ENCODE measurements around the gene IGF2R.
"Not testable (repeated sequence)": the region's sequence is repeated elsewhere in the genome, so short reads cannot be mapped to it uniquely, and the experiment has no call there.

GRCh38 chr6:160140493-160140892 lies 171.6 kb downstream of the IGF2R start:
- TF ChIP-seq, protein P1, sequence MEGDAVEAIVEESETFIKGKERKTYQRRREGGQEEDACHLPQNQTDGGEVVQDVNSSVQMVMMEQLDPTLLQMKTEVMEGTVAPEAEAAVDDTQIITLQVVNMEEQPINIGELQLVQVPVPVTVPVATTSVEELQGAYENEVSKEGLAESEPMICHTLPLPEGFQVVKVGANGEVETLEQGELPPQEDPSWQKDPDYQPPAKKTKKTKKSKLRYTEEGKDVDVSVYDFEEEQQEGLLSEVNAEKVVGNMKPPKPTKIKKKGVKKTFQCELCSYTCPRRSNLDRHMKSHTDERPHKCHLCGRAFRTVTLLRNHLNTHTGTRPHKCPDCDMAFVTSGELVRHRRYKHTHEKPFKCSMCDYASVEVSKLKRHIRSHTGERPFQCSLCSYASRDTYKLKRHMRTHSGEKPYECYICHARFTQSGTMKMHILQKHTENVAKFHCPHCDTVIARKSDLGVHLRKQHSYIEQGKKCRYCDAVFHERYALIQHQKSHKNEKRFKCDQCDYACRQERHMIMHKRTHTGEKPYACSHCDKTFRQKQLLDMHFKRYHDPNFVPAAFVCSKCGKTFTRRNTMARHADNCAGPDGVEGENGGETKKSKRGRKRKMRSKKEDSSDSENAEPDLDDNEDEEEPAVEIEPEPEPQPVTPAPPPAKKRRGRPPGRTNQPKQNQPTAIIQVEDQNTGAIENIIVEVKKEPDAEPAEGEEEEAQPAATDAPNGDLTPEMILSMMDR (IDR thresholded peaks at IDR 0.05) = not testable (repeated sequence)
- TF ChIP-seq POLR2A (IDR thresholded peaks at IDR 0.05) = not testable (repeated sequence)
